ENCODE data around the gene TLX1. TPM values are rescaled to one million over a fixed set of nuclear protein-coding genes. Genes with fewer than 3 reads are reported as not detected.

Gene TLX1
- total and polyA plus RNA-seq, 4 donors, result not detected

GRCh38 chr10:101135141-101136006 lies 4.3 kb downstream of the TLX1 start:
- no peak for TF ChIP-seq CTCF (IDR thresholded peaks at IDR 0.05; ENCODE audit: control extremely low read depth, extremely low read depth)
- 9 to 10% methylated on average over 36 of the region's 36 CpGs for WGBS, 2 donors
- DNase-seq, result no peak
- Histone ChIP-seq H3K9ac (ENCODE audit: insufficient read depth in 1 of 2, low read length in 2 of 2) (no peak overlapping the region), H3K4me1 (ENCODE audit: control insufficient read depth in 5 of 5, insufficient read depth in 5 of 5, low read length in 5 of 5) (peaks cover 0 to 37% (median 10%) of the 10 kb centered on the region in 5 donors), H3K4me3 (no peak overlapping the region), H3K27me3 (ENCODE audit: control insufficient read depth in 3 of 3, insufficient read depth in 3 of 3, low read length in 2 of 3) (peaks cover 16 to 91% (median 89%) of the 10 kb centered on the region in 3 donors), H3K36me3 (ENCODE audit: control insufficient read depth in 4 of 4, insufficient read depth in 4 of 4, low read length in 4 of 4) (no peaks in the 10 kb centered on the region), H3K9me3 (ENCODE audit: control insufficient read depth in 4 of 4, insufficient read depth in 3 of 4, low read length in 3 of 4) (peaks cover 0 to 5% (median 0%) of the 10 kb centered on the region in 4 donors), H3K27ac (ENCODE audit: low read depth in 1 of 2, low read length in 1 of 2) (no peak overlapping the region)
- no peak for ATAC-seq (ENCODE audit: insufficient read depth, low FRiP score)

GRCh38 chr10:101136007-101136707 lies 5.1 kb downstream of the TLX1 start:
- H3K27ac ChIP-seq (ENCODE audit: low read depth in 1 of 2, low read length in 1 of 2), result no peak overlapping the region
- peaks cover 16 to 91% (median 89%) of the 10 kb centered on the region in 3 donors for H3K27me3 ChIP-seq (ENCODE audit: control insufficient read depth in 3 of 3, insufficient read depth in 3 of 3, low read length in 2 of 3)
- no peaks in the 10 kb centered on the region for H3K36me3 ChIP-seq (ENCODE audit: control insufficient read depth in 4 of 4, insufficient read depth in 4 of 4, low read length in 4 of 4)
- H3K4me1 ChIP-seq (ENCODE audit: control insufficient read depth in 5 of 5, insufficient read depth in 5 of 5, low read length in 5 of 5), result peaks cover 0 to 35% (median 7%) of the 10 kb centered on the region in 5 donors
- WGBS, 2 donors, result 9 to 11% methylated on average over 33 of the region's 33 CpGs
- ATAC-seq (ENCODE audit: insufficient read depth, low FRiP score) (no peak), DNase-seq (no peak)
- TF ChIP-seq CTCF (IDR thresholded peaks at IDR 0.05; ENCODE audit: control extremely low read depth, extremely low read depth), result no peak
- no peak overlapping the region for H3K4me3 ChIP-seq
- H3K9me3 ChIP-seq (ENCODE audit: control insufficient read depth in 4 of 4, insufficient read depth in 3 of 4, low read length in 3 of 4), result peaks cover 0 to 5% (median 0%) of the 10 kb centered on the region in 4 donors
- H3K9ac ChIP-seq (ENCODE audit: insufficient read depth in 1 of 2, low read length in 2 of 2), result no peak overlapping the region

GRCh38 chr10:101136708-101137121 lies 5.6 kb downstream of the TLX1 start:
- Histone ChIP-seq H3K36me3 (ENCODE audit: control insufficient read depth in 4 of 4, insufficient read depth in 4 of 4, low read length in 4 of 4) (no peaks in the 10 kb centered on the region), H3K27ac (ENCODE audit: low read depth in 1 of 2, low read length in 1 of 2) (no peak overlapping the region), H3K4me3 (no peak overlapping the region), H3K27me3 (ENCODE audit: control insufficient read depth in 3 of 3, insufficient read depth in 3 of 3, low read length in 2 of 3) (peaks cover 17 to 96% (median 94%) of the 10 kb centered on the region in 3 donors), H3K9me3 (ENCODE audit: control insufficient read depth in 4 of 4, insufficient read depth in 3 of 4, low read length in 3 of 4) (peaks cover 0 to 5% (median 0%) of the 10 kb centered on the region in 4 donors), H3K4me1 (ENCODE audit: control insufficient read depth in 5 of 5, insufficient read depth in 5 of 5, low read length in 5 of 5) (peaks cover 0 to 30% (median 5%) of the 10 kb centered on the region in 5 donors), H3K9ac (ENCODE audit: insufficient read depth in 1 of 2, low read length in 2 of 2) (no peak overlapping the region)
- WGBS, 2 donors, result 10 to 15% methylated on average over 26 of the region's 26 CpGs
- no peak for TF ChIP-seq CTCF (IDR thresholded peaks at IDR 0.05; ENCODE audit: control extremely low read depth, extremely low read depth)
- ATAC-seq (ENCODE audit: insufficient read depth, low FRiP score) (no peak), DNase-seq (no peak)
